T-helper 2 cell (primary cell): ENCODE results near the gene NT5E.

Experiments
- DNase-seq, 5 experiments: peaks; one replicate each; pipeline versions ENCODE4 v3.0.0 to v3.0.0-alpha.2; 2012 to 2022

The NT5E gene

GRCh38 chr6:85422996-85423395, 26.9 kb upstream of the NT5E start:
- DNase-seq: no peak

- no peak for DNase-seq
Measured at GRCh38 chr6:85424981-85425380, 24.9 kb upstream of the NT5E start.

DNA sequence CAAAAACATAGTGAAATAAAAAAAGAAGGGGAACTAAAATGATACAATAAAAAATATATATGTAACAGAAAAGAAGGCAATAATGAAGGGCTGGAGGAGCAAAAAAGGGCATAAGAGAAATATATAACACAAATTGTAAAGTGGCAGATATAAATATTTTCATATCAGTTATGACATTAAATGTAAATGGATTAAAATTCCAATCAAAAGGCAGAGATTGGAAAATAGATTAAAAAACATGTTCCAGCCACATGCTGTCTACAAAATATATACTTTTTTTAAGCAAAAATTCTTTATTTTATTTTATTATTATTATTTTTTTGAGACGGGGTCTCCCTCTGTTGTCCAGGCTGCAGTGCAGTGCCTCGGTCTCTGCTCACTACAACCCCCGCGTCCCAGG, 23.9 kb upstream of the NT5E start:
- DNase-seq: no peak

DNA sequence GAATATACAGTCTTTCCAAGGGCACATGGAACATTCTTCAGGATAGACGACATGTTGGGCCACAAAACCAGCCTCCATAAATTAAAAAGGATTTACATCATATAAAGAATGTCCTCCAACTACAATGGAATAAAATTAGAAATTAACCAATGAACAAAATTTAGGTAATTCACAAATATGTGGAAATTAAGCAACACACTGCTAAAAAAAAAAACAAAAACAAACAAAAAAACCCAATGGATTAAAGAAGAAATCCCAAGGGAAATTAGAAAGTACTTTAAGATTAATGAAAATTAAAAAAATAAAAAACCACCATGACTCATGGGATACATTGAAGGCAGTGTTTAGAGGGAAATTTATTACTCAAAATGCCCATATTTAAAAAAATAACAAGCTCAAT, 21.4 kb upstream of the NT5E start:
- no peak for DNase-seq

DNA sequence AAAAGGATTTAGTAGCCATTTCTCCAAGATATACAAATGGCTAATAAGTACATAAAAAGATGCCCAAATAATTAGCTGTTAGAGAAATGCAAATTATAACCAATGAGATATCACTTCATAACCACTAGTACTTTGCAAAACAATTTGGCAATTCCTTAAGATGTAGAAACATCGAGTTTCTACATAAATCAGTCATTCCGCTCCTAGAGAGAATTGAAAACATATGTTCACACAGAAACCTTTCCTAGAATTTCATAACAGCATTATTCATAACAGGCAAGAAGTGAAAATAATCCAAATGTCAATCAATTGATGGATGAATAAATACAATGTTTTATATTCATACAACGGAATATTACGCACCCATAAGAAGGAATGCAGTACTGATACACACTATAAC, 20.5 kb upstream of the NT5E start:
- no peak for DNase-seq

GRCh38 chr6:85431271-85431670, 18.6 kb upstream of the NT5E start:
- no peak for DNase-seq

GRCh38 chr6:85432554-85432953, 17.3 kb upstream of the NT5E start:
- no peak for DNase-seq

DNA sequence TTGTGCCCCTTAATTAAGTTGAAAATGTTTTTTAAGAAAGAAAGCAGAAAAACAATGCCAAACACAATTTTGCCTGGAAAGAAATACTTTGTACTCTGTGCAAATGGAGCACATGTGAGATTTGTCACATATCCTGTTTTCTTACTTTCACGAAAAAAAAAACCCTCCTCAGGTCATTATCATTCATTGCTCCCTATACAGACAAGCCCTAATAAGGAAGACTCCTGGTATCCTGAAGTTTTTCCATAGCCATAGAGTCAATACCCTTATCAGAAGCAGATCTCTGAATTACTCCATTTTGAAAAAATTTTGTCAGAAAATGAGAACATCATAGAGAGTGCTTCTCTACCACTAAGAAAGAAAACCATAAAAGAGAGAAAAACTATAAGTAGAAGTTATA, 14.0 kb upstream of the NT5E start:
- DNase-seq: no peak

DNA sequence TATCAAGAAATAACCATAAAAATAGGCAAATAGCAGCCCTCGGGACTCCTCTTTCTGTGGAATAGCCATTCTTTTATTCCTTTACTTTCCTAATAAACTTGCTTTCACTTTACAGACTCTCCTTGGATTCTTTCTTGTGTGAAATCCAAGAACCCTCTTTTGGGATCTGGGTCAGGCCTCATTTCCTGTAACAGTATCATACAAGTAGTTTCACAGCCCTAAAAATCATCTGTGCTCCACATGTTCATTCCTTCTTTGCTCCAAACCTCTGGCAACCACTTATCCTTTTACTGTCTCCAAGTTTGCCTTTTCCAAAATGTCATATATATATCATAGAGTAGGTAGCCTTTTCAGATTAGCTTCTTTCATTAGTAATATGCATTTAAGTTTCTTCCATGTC, 13.5 kb upstream of the NT5E start:
- DNase-seq: no peak

DNA sequence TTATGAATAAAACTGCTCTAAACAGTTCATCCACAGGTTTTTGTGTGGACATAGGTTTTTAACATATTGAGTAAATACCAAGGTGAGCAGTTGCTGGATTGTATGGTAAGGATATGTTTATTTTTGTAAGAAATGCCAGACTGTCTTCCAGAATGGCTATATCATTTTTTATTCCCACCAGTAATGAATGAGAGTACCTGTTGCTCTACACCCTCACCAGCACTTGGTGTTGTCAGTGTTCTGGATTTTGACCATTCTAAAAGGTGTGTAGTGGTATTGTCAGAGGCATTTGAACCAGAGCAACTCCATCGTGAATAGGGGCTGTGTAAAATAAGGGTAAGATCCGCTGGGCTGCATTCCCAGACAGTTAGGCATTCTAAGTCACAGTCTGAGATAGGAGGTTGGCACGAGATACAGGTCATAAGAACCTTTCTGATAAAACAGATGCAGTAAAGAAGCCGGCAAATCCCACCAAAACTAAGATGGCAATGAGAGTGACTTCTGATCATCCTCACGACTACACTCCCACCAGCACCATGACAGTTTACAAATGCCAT, 12.9 kb upstream of the NT5E start:
- no peak for DNase-seq

DNA sequence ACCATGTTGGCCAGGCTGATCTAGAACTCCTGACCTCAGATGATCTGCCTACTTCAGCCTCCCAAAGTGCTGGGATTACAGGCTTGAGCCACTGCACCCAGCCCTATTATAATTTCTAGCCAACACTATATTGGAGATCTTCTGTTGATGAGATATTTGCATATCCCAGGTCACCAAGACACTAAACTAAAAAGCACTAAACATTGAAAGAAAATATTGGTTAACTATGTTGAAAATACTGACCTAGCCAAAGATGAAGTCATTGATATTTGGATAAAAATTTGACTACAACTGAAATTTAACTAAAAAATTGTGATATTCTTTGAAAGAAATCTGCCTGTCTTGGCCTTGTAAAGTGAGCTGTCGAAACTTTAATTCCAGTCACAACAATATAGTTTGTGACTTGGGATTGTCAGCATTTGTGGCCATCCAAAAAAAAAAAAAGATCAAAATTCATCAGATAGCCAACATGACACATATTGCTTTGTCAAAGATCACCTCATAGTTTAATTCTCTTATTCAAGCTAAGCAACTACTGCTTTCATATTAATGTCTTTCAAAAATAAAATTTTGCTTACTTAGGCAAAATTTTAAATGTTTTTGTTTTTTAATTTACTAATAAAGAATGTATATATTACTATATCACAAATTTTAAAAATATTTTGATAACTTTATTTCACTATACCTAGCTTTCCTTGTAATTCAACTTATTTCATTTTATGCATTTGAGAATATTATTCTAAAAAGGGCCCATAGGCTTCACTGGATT, 6.3 kb upstream of the NT5E start:
- no peak for DNase-seq

DNA sequence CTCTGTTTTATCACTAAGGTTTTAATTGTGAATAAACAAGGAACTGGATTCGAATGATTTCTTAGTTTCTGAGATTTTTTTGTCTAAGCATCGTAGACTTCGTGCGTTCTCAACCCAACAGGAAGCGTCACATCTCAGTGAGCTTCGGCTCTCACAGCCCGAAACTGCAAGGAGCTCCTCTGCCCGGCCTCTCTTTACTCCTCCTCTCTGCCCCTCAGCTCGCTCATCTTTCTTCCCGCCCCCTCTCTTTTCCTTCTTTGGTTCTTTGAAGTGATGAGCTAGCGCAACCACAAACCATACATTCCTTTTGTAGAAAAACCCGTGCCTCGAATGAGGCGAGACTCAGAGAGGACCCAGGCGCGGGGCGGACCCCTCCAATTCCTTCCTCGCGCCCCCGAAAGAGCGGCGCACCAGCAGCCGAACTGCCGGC, 480 bp upstream of the NT5E start:
- peak in 2 of 5 experiments; percentile 41 to 70 for DNase-seq

- no peak for DNase-seq
Measured at GRCh38 chr6:85451565-85452306, 1.9 kb downstream of the NT5E start.

GRCh38 chr6:85452441-85452881, 2.6 kb downstream of the NT5E start:
- DNase-seq: no peak

- no peak for DNase-seq
Measured at GRCh38 chr6:85453052-85453451, 3.2 kb downstream of the NT5E start.

- DNase-seq: no peak
Measured at GRCh38 chr6:85453490-85453889, 3.6 kb downstream of the NT5E start.

DNA sequence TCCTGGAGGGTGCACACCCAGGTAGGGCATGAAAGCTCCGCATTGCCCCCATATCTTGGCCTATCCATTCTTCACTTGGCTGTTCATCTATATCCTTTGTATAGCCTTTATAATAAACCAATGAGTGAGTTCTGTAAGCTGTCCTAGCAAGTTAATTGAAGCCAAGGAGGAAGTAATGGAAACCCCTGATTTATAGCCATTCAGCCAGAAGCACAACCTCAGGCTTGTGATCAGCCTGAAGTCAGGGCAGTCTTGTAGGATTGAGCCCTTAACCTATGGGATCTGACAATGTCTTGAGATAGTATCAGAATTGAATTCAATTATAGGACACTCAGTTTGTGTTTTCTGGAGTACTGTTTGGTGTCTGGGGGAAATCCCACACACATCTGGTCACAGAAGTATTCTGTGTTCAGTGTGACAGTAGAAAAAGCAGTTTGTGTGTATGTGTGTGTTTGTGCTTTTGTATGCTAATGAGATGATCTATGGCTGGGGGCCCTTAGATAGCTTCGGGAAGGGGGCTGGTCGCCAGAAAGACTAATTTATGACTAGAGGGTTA, 5.7 kb downstream of the NT5E start:
- no peak for DNase-seq

- no peak for DNase-seq
Measured at GRCh38 chr6:85456782-85457181, 6.9 kb downstream of the NT5E start.

GRCh38 chr6:85458184-85458583, 8.3 kb downstream of the NT5E start:
- no peak for DNase-seq

- no peak for DNase-seq
Measured at GRCh38 chr6:85458782-85459181, 8.9 kb downstream of the NT5E start.

DNA sequence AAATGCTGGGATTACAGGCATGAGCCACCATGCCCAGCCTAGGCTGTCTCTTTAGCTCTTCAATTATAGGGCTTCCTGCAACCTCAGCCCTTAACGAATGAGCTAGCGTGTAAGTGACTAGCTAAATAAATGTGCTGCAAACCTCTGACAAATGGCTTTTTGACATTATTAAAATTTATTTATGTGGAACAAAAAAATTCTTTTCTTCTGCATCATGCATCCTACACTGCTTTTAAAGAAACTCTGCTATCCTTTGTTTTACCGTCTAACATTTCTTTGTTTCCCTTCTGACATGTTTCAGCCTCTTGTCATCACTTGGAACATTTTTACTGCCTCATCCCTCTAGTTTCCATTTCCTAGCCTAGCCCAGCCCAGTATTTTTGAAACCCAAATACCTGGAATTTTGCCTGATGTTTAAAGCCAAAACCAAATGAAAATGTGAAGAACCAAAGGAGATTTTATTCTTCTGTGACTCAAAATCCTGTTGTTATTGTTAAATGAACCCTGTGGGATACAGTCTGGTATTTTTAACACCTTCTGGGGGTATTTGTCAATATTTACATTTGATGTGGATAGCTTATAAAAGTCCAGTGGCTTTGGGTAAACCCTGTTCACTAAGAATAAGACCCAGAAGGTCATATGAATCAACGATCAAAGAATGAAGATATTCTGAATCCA, 9.5 kb downstream of the NT5E start:
- DNase-seq: no peak

DNA sequence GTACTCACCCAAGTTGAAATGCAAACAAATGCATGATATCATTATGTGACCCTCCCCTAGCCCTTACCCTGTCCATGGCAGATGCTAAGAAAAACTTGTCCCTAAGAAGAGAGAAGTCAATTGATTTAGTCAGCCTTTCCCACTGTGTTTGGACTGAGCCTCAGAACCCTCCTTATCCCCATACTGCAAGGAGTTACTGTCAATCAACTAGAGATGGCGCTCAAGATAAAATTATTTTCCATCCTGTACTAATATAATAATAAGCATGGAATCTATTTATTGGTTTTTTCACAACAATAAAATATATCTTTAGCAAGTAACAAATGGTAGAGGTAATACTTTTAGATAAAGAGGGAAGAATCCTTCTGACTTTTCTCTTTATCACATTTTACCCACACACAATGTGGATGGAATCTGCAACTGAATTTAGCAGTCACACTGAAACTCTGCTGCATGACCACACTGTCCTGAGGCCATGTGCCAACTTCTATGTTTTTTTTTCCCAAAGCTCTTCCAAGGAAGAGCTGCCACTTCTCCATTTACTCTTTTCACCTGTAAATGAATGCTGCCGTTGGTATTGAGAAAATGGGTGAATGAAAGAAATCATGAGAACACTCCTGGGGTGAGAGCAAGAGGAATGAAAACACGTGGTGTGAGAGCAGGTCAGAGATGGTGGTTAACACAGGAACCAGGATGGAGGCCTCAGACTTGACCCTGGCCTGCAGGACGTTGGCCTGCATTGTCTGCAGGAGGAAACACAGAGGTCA, 10.5 kb downstream of the NT5E start:
- no peak for DNase-seq
